Activated CD4-positive, alpha-beta T cell treated with anti-CD3 and anti-CD28 coated beads for 36 hours (primary cell): ENCODE data around the gene BTNL9. TPM values are rescaled to one million over a fixed set of nuclear protein-coding genes. Genes with fewer than 3 reads are reported as not detected.
"Not testable (repeated sequence)": the region's sequence is repeated elsewhere in the genome, so short reads cannot be mapped to it uniquely, and the experiment has no call there.

ENCODE experiments used
- ATAC-seq: fragments of 200-7000 bp; cut with Tn5 transposase; one replicate; pipeline ENCODE4 v1.10.0; 2021; ENCODE audit warnings: mild to moderate bottlenecking, moderate library complexity
- CTCF ChIA-PET: fragments of 350-600 bp; sonication (Branson Sonifier 250); formaldehyde crosslinking; loops from one replicate; lab custom pipeline; 2021; ENCODE audit warnings: antibody characterized with exemption; lab: Charles Lee
- POLR2A ChIA-PET: fragments of 350-600 bp; sonication (Branson Sonifier 250); formaldehyde crosslinking; loops from one replicate; lab custom pipeline; 2021; ENCODE audit warnings: antibody characterized with exemption, inconsistent platforms; lab: Charles Lee
- DNase-seq: peaks from one replicate; pipeline ENCODE4 v3.0.0-alpha.2; 2020
- H3K27ac Mint-ChIP-seq: one replicate; pipeline ENCODE4 v1.8.0; 2021; ENCODE audit warnings: mixed read lengths
- H3K27me3 Mint-ChIP-seq: one replicate; pipeline ENCODE4 v1.8.0; 2021; ENCODE audit warnings: mixed read lengths
- H3K36me3 Mint-ChIP-seq: one replicate; pipeline ENCODE4 v1.8.0; 2021; ENCODE audit warnings: low read depth, mixed read lengths
- H3K4me1 Mint-ChIP-seq: one replicate; pipeline ENCODE4 v1.8.0; 2021; ENCODE audit warnings: mixed read lengths
- H3K4me3 Mint-ChIP-seq: one replicate; pipeline ENCODE4 v1.8.0; 2021; ENCODE audit warnings: mild to moderate bottlenecking, moderate library complexity, mixed read lengths
- H3K9me3 Mint-ChIP-seq: one replicate; pipeline ENCODE4 v1.8.0; 2021; ENCODE audit warnings: low read depth, mixed read lengths
- intact Hi-C, 2 experiments: fragments of 100-400 bp; cut with DNase I in 1 of 2; cut with micrococcal nuclease in 1 of 2; formaldehyde crosslinking; loops; one replicate each; pipeline versions ENCODE4 v1.14.2 to v1.15.1; 2022 to 2024; cut with DNase I, micrococcal nuclease
- total RNA-seq, 2 experiments: library from RNA; stranded (reverse); gene quantifications; one replicate each; pipeline ENCODE4 v1.2.3, GENCODE V29; 2021

The BTNL9 gene
- total RNA-seq, 2 experiments from 2014 or later, result 0.21 TPM; not detected in 1

DNA sequence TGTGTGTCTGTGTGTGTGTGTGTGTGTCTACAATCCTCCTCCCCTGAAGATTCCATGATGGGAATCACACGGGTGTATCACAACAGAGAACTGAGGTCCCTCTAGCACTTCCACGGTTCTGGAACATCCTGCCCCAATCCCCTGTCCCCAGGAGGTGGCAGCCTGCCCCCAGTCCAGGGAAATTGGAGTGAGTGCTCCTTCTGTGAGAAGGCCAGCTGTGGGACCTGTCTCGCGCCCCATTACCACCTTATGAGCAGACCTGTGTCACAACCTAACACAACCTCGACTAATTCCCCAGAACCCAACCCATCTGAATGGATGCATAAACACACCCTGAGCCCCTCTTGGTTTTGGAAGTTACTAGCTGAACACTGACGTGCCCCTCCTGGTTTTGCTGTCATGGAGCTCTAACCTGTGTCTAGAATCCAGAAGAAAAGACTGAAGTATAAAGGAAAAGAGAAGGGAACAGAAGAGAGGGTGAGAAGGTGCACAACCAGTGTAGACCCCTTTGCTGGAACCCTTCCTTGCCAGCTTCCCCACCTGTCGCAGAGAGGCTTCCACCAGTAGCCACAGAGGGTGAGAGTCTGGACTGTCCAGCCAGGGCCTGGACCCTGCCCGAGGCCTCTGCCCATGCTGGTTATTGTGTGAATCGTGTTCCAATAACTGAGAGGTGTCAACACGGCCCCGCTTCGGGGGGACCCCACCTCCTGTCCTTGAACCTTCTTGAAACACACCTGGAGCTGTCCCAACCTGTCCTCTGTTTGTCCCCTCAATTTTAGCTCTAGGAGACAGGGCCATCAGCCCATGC lies 3.4 kb downstream of the BTNL9 start:
- no peak for DNase-seq
- Mint-ChIP-seq H3K4me1 (no peaks in the 10 kb centered on the region), H3K27me3 (peaks cover 30% of the 10 kb centered on the region), H3K36me3 (no peaks in the 10 kb centered on the region), H3K27ac (no peak overlapping the region), H3K4me3 (no peak overlapping the region), H3K9me3 (no peaks in the 10 kb centered on the region)
- ATAC-seq, result no peak
- intact Hi-C loops, result no loop called here
- ChIA-PET CTCF (interaction anchor here (0.6 to 0.9 kb wide), 4 partner anchors 21 to 302 kb away, joined by 3 to 4 read pairs (median 3); no protein-coding TSS in a partner anchor), POLR2A (no interaction called here)

DNA sequence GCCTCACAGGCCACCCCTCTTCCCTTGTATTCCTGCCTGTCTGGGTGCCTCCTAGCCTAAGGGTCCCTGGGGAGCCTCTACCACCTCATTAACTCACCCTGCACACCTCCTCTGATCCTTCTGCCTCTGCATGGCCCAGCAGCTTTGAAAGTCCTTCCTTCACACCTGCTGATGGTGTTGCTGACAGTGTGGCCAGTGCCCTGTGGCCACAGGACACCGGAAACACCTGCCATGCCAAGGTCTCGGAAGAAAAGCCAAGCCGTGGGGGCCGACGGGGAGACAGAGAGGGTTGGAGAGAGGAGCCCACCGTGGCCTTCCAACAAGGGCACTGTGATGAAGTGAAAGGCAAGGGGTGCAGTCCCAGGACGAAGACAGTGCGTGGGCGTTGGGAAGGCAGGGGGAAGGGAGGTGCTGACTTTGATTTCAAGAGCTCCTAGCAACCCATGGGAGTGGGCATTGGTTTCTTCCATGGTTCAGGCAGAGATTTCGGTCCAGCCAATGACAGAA lies 4.1 kb downstream of the BTNL9 start:
- DNase-seq (no peak), ATAC-seq (no peak)
- CTCF ChIA-PET, result interaction anchor here (0.9 kb wide), 1 partner anchor 20 kb away, joined by 4 read pairs; no protein-coding TSS in a partner anchor
- no peaks in the 10 kb centered on the region for H3K4me1 Mint-ChIP-seq
- H3K4me3 Mint-ChIP-seq, result no peak overlapping the region
- no peaks in the 10 kb centered on the region for H3K9me3 Mint-ChIP-seq
- H3K27ac Mint-ChIP-seq, result no peak overlapping the region
- POLR2A ChIA-PET, result no interaction called here
- peaks cover 31% of the 10 kb centered on the region for H3K27me3 Mint-ChIP-seq
- intact Hi-C loops, result no loop called here
- no peaks in the 10 kb centered on the region for H3K36me3 Mint-ChIP-seq

DNA sequence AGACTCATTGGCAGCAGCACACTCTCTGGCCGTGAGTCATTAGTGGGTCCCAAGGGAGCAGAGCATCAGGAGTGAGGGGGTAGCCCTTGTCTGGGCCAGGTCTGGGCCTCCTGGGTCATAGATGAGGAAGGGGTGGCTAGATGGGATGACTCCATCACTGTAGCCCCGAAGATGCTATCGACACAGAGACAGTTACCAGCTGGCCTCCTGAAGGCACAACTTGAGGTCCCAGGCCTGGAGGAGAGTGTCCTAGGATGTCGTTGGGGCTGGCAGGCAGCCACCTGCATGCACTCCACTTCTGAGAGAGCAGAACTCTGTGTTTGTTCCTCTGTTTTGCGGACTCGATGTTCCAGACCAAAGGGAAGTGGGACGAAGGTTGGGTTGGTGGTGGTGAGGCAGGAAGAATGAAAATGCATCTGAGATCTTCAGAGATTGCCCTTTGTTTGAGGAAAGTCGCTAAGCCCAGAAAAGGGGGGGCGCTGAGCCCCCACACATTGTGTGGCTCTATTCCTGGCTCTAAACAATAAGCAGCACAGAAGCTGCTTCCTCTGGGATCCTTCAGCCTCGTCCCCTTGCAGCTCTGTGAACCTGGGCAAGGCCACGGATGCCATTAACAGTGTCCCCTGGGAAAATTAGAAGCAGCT lies 4.7 kb downstream of the BTNL9 start:
- H3K36me3 Mint-ChIP-seq, result no peaks in the 10 kb centered on the region
- no peaks in the 10 kb centered on the region for H3K4me1 Mint-ChIP-seq
- ATAC-seq (no peak), DNase-seq (no peak)
- H3K27ac Mint-ChIP-seq, result no peak overlapping the region
- POLR2A ChIA-PET, result no interaction called here
- H3K27me3 Mint-ChIP-seq, result peaks cover 36% of the 10 kb centered on the region
- H3K9me3 Mint-ChIP-seq, result no peaks in the 10 kb centered on the region
- CTCF ChIA-PET, result interaction anchor here (0.7 kb wide), 1 partner anchor 43 kb away, joined by 3 read pairs; no protein-coding TSS in a partner anchor
- H3K4me3 Mint-ChIP-seq, result no peak overlapping the region
- intact Hi-C loops, result no loop called here

DNA sequence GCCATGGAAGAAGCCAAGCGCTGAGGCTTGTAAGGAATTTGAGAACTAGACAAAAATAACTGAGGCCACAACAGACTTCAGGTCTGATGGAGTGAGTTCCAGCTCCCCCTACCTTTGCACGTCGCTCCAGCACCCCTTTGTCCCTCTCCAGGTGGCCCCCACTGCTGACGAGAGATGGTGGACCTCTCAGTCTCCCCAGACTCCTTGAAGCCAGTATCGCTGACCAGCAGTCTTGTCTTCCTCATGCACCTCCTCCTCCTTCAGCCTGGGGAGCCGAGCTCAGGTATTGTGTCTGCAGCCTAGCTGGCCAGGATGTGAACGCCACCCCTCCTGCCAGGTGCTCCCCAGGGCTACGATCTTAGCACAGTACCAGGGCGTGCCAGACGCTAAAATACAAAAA lies 5.2 kb downstream of the BTNL9 start:
- H3K36me3 Mint-ChIP-seq, result no peaks in the 10 kb centered on the region
- peaks cover 38% of the 10 kb centered on the region for H3K27me3 Mint-ChIP-seq
- POLR2A ChIA-PET, result no interaction called here
- no peaks in the 10 kb centered on the region for H3K4me1 Mint-ChIP-seq
- H3K9me3 Mint-ChIP-seq, result no peaks in the 10 kb centered on the region
- no peak overlapping the region for H3K4me3 Mint-ChIP-seq
- no peak overlapping the region for H3K27ac Mint-ChIP-seq
- intact Hi-C loops, result no loop called here
- DNase-seq, result no peak
- CTCF ChIA-PET, result interaction anchor here (0.7 kb wide), 1 partner anchor 44 kb away, joined by 3 read pairs; no protein-coding TSS in a partner anchor
- no peak for ATAC-seq

DNA sequence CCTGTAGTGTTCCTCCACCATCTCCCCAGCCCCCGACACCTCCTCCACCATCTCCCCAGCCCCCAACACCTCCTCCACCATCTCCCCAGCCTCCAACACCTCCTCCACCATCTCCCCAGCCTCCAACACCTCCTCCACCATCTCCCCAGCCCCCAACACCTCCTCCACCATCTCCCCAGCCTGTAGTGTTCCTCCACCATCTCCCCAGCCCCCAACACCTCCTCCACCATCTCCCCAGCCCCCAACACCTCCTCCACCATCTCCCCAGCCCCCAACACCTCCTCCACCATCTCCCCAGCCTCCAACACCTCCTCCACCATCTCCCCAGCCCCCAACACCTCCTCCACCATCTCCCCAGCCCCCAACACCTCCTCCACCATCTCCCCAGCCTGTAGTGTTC lies 5.8 kb downstream of the BTNL9 start:
- H3K4me1 Mint-ChIP-seq, ATAC-seq, intact Hi-C loops, H3K4me3 Mint-ChIP-seq, POLR2A ChIA-PET, H3K9me3 Mint-ChIP-seq, H3K27ac Mint-ChIP-seq, H3K36me3 Mint-ChIP-seq, DNase-seq: not testable (repeated sequence)
- peaks cover 41% of the 10 kb centered on the region for H3K27me3 Mint-ChIP-seq
- CTCF ChIA-PET, result interaction anchor here (0.7 kb wide), 1 partner anchor 45 kb away, joined by 3 read pairs; no protein-coding TSS in a partner anchor

DNA sequence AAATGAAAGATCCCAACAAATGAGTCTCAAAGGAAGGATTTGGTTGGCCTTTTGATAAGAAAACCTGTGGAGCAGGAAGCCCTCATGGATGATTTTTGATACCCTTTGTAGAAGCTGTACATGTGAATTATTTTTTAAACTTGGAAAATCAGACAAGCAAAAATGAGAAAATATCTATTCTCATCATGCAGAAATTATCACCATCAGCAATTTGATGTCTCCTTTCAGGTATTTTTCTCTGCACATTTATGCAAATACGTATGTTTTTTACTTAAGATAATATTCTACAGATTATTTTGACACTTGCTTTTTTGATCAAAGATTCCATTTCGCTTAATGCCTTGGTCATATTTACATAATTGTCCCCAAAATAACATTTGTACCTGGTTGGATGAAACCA lies 7.2 kb downstream of the BTNL9 start:
- Mint-ChIP-seq H3K27me3 (peaks cover 44% of the 10 kb centered on the region), H3K27ac (no peak overlapping the region)
- CTCF ChIA-PET, result interaction anchor here (0.6 kb wide), 1 partner anchor 147 kb away, joined by 3 read pairs; no protein-coding TSS in a partner anchor

DNA sequence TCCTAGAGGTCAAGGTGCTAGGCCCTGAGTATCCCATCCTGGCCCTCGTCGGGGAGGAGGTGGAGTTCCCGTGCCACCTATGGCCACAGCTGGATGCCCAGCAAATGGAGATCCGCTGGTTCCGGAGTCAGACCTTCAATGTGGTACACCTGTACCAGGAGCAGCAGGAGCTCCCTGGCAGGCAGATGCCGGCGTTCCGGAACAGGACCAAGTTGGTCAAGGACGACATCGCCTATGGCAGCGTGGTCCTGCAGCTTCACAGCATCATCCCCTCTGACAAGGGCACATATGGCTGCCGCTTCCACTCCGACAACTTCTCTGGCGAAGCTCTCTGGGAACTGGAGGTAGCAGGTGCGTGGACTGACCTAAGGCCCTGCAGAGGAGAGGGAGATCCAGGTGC lies 7.9 kb downstream of the BTNL9 start:
- intact Hi-C loops, result no loop called here
- Mint-ChIP-seq H3K4me3 (no peak overlapping the region), H3K27ac (no peak overlapping the region), H3K9me3 (no peaks in the 10 kb centered on the region), H3K27me3 (peaks cover 41% of the 10 kb centered on the region), H3K36me3 (no peaks in the 10 kb centered on the region), H3K4me1 (peaks cover 5% of the 10 kb centered on the region)
- CTCF ChIA-PET, result interaction anchor here (0.6 kb wide), 1 partner anchor 146 kb away, joined by 3 read pairs; no protein-coding TSS in a partner anchor
- POLR2A ChIA-PET, result no interaction called here
- DNase-seq (no peak), ATAC-seq (no peak)

More for the DNA sequence above, 7.2 kb downstream of the BTNL9 start:
- Mint-ChIP-seq H3K9me3 (no peaks in the 10 kb centered on the region), H3K4me3 (no peak overlapping the region), H3K36me3 (no peaks in the 10 kb centered on the region), H3K4me1 (peaks cover 3% of the 10 kb centered on the region)
- ATAC-seq, result no peak
- DNase-seq, result no peak
- POLR2A ChIA-PET, result no interaction called here
- intact Hi-C loops, result no loop called here

DNA sequence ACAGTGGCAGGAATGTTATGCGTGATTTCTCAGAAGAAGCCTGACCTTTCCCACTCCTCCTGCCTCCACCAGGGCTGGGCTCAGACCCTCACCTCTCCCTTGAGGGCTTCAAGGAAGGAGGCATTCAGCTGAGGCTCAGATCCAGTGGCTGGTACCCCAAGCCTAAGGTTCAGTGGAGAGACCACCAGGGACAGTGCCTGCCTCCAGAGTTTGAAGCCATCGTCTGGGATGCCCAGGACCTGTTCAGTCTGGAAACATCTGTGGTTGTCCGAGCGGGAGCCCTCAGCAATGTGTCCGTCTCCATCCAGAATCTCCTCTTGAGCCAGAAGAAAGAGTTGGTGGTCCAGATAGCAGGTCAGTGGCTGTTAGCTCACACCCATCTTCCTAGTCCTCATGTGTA lies 9.9 kb downstream of the BTNL9 start:
- CTCF ChIA-PET, result no interaction called here
- Mint-ChIP-seq H3K9me3 (no peaks in the 10 kb centered on the region), H3K27me3 (peaks cover 54% of the 10 kb centered on the region), H3K36me3 (no peaks in the 10 kb centered on the region), H3K4me1 (peaks cover 11% of the 10 kb centered on the region), H3K27ac (no peak overlapping the region), H3K4me3 (no peak overlapping the region)
- intact Hi-C loops, result loop anchor here (5.0 to 10.0 kb wide), 2 partner anchors 188 to 265 kb away; partner anchors contain the start of gene ZFP62 (in 1 of the 2)
- POLR2A ChIA-PET, result no interaction called here
- ATAC-seq (no peak), DNase-seq (no peak)

DNA sequence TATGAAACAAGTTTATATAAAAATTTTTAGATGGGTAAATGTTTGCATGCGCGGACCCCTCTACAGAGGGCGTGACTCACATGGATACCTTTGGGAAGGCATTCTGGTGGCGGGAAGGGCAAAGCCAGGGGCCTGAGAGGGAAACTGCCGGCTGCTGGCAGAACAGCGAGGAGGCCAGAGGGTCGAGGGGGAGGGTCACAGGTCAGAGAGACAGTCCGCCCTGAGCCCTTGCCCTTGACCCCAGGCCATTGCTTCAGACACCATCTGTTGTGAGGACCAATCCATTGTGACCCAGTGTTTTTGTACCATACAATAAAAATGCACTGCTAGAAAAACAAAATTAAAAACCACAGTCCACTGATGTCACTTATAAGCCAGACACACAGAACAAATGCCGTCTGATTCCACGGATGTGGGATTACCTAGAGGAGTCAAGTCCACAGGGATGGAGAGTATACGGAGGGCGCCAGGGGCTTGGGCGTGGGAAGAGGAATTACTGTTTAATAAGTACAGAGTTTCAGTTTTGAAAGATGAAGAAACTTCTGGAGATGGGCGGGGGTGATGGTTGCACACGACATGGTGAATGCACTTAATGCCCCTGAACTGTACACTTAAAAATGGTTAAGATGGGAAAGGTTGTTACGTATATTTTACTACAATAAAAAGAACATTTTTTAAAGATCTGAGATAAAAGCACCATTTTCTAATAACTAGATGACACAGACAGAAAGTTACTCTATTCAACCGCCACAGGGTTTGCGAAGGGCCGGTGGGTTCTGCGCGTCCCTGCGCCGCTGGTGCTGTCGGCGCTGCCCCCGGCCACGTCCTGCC lies 12.0 kb downstream of the BTNL9 start:
- H3K9me3 Mint-ChIP-seq, result no peaks in the 10 kb centered on the region
- intact Hi-C loops, result loop anchor here (2.0 to 10.0 kb wide), 3 partner anchors 47 to 267 kb away; partner anchors contain the start of gene ZFP62 (in 1 of the 2)
- no peaks in the 10 kb centered on the region for H3K36me3 Mint-ChIP-seq
- H3K27ac Mint-ChIP-seq, result no peak overlapping the region
- CTCF ChIA-PET, result interaction anchor here (0.6 to 1.5 kb wide), 3 partner anchors 84 to 183 kb away, joined by 3 read pairs; no protein-coding TSS in a partner anchor
- H3K4me3 Mint-ChIP-seq, result peak overlapping the region; percentile 51
- DNase-seq (no peak), ATAC-seq (no peak)
- H3K4me1 Mint-ChIP-seq, result peaks cover 11% of the 10 kb centered on the region
- POLR2A ChIA-PET, result no interaction called here
- H3K27me3 Mint-ChIP-seq, result peaks cover 72% of the 10 kb centered on the region

DNA sequence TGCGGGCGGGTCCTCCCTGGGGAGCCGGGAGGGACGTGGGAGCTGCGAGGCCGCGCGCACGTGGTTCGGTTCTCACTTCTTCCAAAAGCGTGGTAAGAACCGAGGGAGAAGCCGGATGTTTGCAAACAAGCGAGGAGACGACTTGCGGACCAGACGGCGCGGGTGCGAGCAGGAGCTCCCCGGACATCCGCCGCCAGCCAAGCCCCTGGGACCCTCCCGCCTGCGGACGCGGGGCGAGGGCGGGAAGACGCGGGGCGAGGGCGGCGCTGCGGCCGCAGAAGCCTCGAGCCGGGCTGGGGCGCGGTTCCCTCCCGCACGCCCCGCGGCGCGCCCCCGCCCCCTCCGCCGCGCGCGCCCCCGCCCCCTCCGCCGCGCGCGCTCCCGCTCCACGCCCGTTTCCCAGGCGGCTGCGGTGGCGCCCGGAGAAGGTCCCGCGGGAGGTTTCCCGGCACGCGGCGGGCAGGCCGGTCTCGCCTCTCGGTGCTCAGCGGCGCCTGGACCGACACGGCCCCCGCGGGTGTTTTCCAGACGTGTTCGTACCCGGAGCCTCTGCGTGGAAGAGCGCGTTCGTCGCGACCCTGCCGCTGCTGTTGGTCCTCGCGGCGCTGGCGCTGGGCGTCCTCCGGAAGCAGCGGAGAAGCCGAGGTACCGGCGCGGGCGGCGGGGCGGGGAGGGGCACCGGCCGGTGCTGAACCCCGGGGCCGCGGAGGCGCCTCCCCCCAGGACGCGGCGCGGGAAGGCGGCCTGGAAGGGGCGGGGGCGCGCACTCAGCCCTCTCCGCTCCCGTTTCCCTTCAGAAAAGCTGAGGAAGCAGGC lies 12.8 kb downstream of the BTNL9 start:
- intact Hi-C loops, result loop anchor here (2.0 to 10.0 kb wide), 3 partner anchors 46 to 268 kb away; partner anchors contain the start of gene ZFP62 (in 1 of the 2)
- ATAC-seq (peak; percentile 36), DNase-seq (peak; percentile 45)
- POLR2A ChIA-PET, result no interaction called here
- no peak overlapping the region for H3K27ac Mint-ChIP-seq
- CTCF ChIA-PET, result no interaction called here
- H3K4me1 Mint-ChIP-seq, result peaks cover 11% of the 10 kb centered on the region
- H3K4me3 Mint-ChIP-seq, result peak overlapping the region; percentile 55
- H3K9me3 Mint-ChIP-seq, result no peaks in the 10 kb centered on the region
- peaks cover 73% of the 10 kb centered on the region for H3K27me3 Mint-ChIP-seq
- no peaks in the 10 kb centered on the region for H3K36me3 Mint-ChIP-seq
